ENCODE data around the gene LPGAT1. TPM values are rescaled to one million over a fixed set of nuclear protein-coding genes. Genes with fewer than 3 reads are reported as not detected.

LPGAT1 gene
- total and polyA plus RNA-seq, 2 of the 13 experiments (the other 11 are each of a cell fraction or from before 2014, with no cell fraction given) = 12.1 to 48.3 TPM

DNA sequence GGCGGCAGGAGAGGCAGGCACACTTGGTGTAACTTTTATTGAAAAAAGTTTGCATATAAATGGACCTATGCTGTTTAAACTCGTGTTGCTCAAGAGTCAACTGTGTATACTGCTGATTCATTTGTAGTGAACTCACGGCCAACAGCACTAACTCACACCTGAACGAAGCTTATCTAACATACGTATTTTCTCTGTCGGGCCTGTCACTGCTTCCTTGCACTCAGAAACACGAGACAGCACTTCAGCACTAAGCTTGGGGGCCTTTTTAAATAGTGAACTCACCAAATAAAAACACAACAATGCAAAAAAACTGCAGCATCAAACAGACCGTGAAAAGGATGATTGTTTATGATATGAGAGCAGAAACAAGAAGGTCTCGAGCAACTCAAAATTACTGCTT, 96.2 kb downstream of the LPGAT1 start:
- no peak for DNase-seq (ENCODE audit: low spot score)
- no peak overlapping the region for H3K9ac ChIP-seq (ENCODE audit: insufficient read depth, low read depth, low read length)
- 1% methylated on average over 9 of the region's 9 CpGs for WGBS (ENCODE audit: low lambda C conversion rate)
- peaks cover 0 to 46% of the 10 kb centered on the region in 2 experiments; a peak in 4 of 5 replicates for H3K27me3 ChIP-seq (ENCODE audit: control insufficient read depth in 1 of 2, insufficient read depth in 2 of 2, low read length in 2 of 2)
- H4K20me1 ChIP-seq (ENCODE audit: insufficient read depth, low read length) = no peaks in the 10 kb centered on the region
- intact Hi-C loops (cut with micrococcal nuclease; ENCODE audit: unreplicated experiment) (no loop called here), in situ Hi-C loops (cut with HindIII; ENCODE audit: extremely low pct_ligation_motif_present, low pct_unique_long_range_greater_than_20kb) (no loop called here)
- no peaks in the 10 kb centered on the region for H3K79me2 ChIP-seq (ENCODE audit: insufficient read depth, low read length)
- FAIRE-seq = no peak
- H3K36me3 ChIP-seq (replicated peaks in 1 of 2; ENCODE audit: control insufficient read depth in 1 of 2, insufficient read depth in 2 of 2, low read length in 2 of 2) = no peaks in the 10 kb centered on the region
- H3K4me1 ChIP-seq (ENCODE audit: insufficient read depth, low read length) = peaks cover 45% of the 10 kb centered on the region
- TF ChIP-seq ZNF234 (CRISPR knock-in tag; conservative IDR thresholded peaks at IDR 0.05) (no peak), FOSL2 (CRISPR knock-in tag; IDR thresholded peaks at IDR 0.05) (0 out of 2 replicates have a peak, but pooled peaks have one; percentile 27), SAP130 (CRISPR knock-in tag; IDR thresholded peaks at IDR 0.05; ENCODE audit: low read depth) (0 out of 2 replicates have a peak, but pooled peaks have one; percentile 17), EED (CRISPR knock-in tag; IDR thresholded peaks at IDR 0.05) (no peak), ZFX (CRISPR knock-in tag; IDR thresholded peaks at IDR 0.05; ENCODE audit: low read depth) (no peak), ZNF143 (CRISPR knock-in tag; IDR thresholded peaks at IDR 0.05) (no peak), RAD51 (IDR thresholded peaks at IDR 0.05; ENCODE audit: borderline replicate concordance) (no peak), SMARCE1 (IDR thresholded peaks at IDR 0.05; ENCODE audit: borderline replicate concordance) (no peak), ZNF414 (CRISPR knock-in tag; IDR thresholded peaks at IDR 0.05) (no peak), TIGD3 (CRISPR knock-in tag; IDR thresholded peaks at IDR 0.05; ENCODE audit: borderline replicate concordance) (no peak), ZBTB43 (CRISPR knock-in tag; conservative IDR thresholded peaks at IDR 0.05) (peak; percentile 89), GABPA (IDR thresholded peaks at IDR 0.05; ENCODE audit: low read depth, low read length) (no peak), GABPA (CRISPR knock-in tag; IDR thresholded peaks at IDR 0.05; ENCODE audit: low read depth) (no peak), CEBPB (IDR thresholded peaks at IDR 0.05; ENCODE audit: borderline replicate concordance, low read depth, low read length) (peak; percentile 32; the same call in 1 of the 2 replicates), U2AF1 (optimal IDR thresholded peaks at IDR 0.05; ENCODE audit: low read depth, low read length) (no peak), RAD21 (CRISPR knock-in tag; IDR thresholded peaks at IDR 0.05) (no peak)
- TF ChIP-seq, protein P1, sequence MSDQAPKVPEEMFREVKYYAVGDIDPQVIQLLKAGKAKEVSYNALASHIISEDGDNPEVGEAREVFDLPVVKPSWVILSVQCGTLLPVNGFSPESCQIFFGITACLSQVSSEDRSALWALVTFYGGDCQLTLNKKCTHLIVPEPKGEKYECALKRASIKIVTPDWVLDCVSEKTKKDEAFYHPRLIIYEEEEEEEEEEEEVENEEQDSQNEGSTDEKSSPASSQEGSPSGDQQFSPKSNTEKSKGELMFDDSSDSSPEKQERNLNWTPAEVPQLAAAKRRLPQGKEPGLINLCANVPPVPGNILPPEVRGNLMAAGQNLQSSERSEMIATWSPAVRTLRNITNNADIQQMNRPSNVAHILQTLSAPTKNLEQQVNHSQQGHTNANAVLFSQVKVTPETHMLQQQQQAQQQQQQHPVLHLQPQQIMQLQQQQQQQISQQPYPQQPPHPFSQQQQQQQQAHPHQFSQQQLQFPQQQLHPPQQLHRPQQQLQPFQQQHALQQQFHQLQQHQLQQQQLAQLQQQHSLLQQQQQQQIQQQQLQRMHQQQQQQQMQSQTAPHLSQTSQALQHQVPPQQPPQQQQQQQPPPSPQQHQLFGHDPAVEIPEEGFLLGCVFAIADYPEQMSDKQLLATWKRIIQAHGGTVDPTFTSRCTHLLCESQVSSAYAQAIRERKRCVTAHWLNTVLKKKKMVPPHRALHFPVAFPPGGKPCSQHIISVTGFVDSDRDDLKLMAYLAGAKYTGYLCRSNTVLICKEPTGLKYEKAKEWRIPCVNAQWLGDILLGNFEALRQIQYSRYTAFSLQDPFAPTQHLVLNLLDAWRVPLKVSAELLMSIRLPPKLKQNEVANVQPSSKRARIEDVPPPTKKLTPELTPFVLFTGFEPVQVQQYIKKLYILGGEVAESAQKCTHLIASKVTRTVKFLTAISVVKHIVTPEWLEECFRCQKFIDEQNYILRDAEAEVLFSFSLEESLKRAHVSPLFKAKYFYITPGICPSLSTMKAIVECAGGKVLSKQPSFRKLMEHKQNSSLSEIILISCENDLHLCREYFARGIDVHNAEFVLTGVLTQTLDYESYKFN (CRISPR knock-in tag; conservative IDR thresholded peaks at IDR 0.05) = no peak
- no peak overlapping the region for H2AFZ ChIP-seq (ENCODE audit: low read length)
- ChIA-PET POLR2A (no interaction called here), CTCF (ENCODE audit: low intra/inter-chr PET ratio, low total read pairs) (no interaction called here)
- ATAC-seq = no peak
- no peak overlapping the region for H3K4me3 ChIP-seq (replicated peaks in 1 of 3; ENCODE audit: insufficient read depth in 1 of 3, low read depth in 2 of 3, low read length in 3 of 3)
- no TSS peak for BruUV-seq (replicated peaks)
- no peak overlapping the region for H3K27ac ChIP-seq (ENCODE audit: extremely low read length, insufficient read depth, low read length)
- peak overlapping the region; percentile 43; the same call in 1 of the 2 replicates for H3K4me2 ChIP-seq (ENCODE audit: low read depth, low read length)
- H3K9me3 ChIP-seq (ENCODE audit: low read length) = no peaks in the 10 kb centered on the region

All from HepG2 (cell line).